WERI-Rb-1 (cell line): ENCODE data around the gene NANOS3.
A peak's percentile ranks its signal among the peaks of the same experiment; 100 is the strongest.

Experiments used
- DNase-seq: peaks from one replicate; pipeline ENCODE4 v3.0.0-alpha.2; 2020
- H3K27ac ChIP-seq: fragments of 250-450 bp; sonication (Bioruptor Pico); 2 replicates; pipeline ENCODE4 v1.5.1; 2020; ENCODE audit warnings: mild to moderate bottlenecking, moderate library complexity
- H3K27me3 ChIP-seq: fragments of 250-450 bp; sonication (Bioruptor Pico); 2 replicates; pipeline ENCODE4 v1.5.1; 2021; ENCODE audit warnings: mild to moderate bottlenecking, low read depth, moderate library complexity; ENCODE audit not compliant: insufficient read depth, severe bottlenecking
- H3K36me3 ChIP-seq: fragments of 250-450 bp; sonication (Bioruptor Pico); 2 replicates; pipeline ENCODE4 v1.5.1; 2020; ENCODE audit warnings: mild to moderate bottlenecking, moderate library complexity
- H3K4me3 ChIP-seq: 2 replicates; pipeline ENCODE4 v1.5.1; 2011; ENCODE audit warnings: low read depth, mild to moderate bottlenecking, control low read depth, low read length
- H3K9me3 ChIP-seq: fragments of 250-450 bp; sonication (Bioruptor Pico); 2 replicates; pipeline ENCODE4 v1.5.1; 2021; ENCODE audit warnings: mild to moderate bottlenecking, moderate library complexity; ENCODE audit not compliant: severe bottlenecking
- CTCF ChIP-seq: IDR thresholded peaks from 2 replicates; pipeline ENCODE4 v1.5.1; 2011; ENCODE audit warnings: low read depth, mild to moderate bottlenecking, control low read depth, inconsistent platforms, low read length

The NANOS3 gene

GRCh38 chr19:13906521-13906904 is 29.6 kb downstream of the NANOS3 start:
- no peaks in the 10 kb centered on the region for H3K27me3 ChIP-seq
- H3K9me3 ChIP-seq = peaks cover 5% of the 10 kb centered on the region
- TF ChIP-seq CTCF = no peak
- H3K4me3 ChIP-seq = peak overlapping the region; percentile 83
- H3K27ac ChIP-seq = peak overlapping the region; percentile 75
- peak; percentile 30 for DNase-seq
- H3K36me3 ChIP-seq = peaks cover 11% of the 10 kb centered on the region

DNA sequence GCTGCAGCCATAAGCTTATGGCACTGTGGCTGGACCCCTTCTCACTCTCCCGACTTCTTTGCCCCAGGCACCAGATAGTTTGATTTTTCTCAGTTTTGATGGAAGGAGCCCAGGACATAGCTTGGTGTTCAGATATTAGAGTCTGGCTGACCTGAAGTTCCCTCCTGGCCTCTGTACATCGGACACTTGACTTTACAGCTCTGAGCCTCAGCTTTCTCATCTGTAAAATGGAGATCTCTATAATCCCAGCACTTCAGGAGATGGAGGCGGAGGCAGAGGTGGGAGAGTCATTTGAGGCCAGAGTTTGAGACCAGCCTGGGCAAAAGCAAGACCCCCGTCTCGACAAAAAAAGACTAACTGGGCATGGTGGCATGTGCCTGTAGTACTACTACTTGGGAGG is 30.0 kb downstream of the NANOS3 start:
- peak overlapping the region; percentile 83 for H3K4me3 ChIP-seq
- peaks cover 11% of the 10 kb centered on the region for H3K36me3 ChIP-seq
- no peak for TF ChIP-seq CTCF
- no peak for DNase-seq
- H3K27ac ChIP-seq = no peak overlapping the region
- H3K27me3 ChIP-seq = no peaks in the 10 kb centered on the region
- peaks cover 5% of the 10 kb centered on the region for H3K9me3 ChIP-seq

- no peak for DNase-seq
- Histone ChIP-seq H3K27me3 (no peaks in the 10 kb centered on the region), H3K36me3 (peaks cover 29% of the 10 kb centered on the region), H3K9me3 (peaks cover 5% of the 10 kb centered on the region), H3K4me3 (no peak overlapping the region), H3K27ac (no peak overlapping the region)
- TF ChIP-seq CTCF = no peak
Measured at GRCh38 chr19:13908674-13909073, 31.7 kb downstream of the NANOS3 start.

DNA sequence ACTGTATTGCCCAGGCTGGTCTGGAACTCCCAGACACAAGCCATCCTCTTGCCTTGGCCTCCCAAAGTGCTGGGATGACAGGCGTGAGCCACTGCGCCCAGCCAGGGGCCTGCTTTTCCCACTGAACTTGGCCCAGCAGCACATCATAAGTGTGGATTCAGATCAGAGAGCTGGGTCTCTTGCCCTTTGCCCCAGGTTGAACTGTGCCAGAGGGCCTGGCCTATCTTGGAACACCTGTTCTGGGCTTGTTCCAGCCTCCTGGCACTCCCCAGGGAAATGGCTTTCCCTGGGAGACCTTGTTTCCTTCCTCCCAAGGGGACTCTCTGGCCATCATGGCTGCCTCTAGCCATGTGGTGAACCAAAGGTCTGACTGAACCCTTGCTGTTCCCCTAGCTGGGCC is 32.5 kb downstream of the NANOS3 start:
- Histone ChIP-seq H3K4me3 (no peak overlapping the region), H3K27ac (no peak overlapping the region), H3K27me3 (no peaks in the 10 kb centered on the region), H3K9me3 (peaks cover 5% of the 10 kb centered on the region), H3K36me3 (peaks cover 32% of the 10 kb centered on the region)
- no peak for TF ChIP-seq CTCF
- no peak for DNase-seq

DNA sequence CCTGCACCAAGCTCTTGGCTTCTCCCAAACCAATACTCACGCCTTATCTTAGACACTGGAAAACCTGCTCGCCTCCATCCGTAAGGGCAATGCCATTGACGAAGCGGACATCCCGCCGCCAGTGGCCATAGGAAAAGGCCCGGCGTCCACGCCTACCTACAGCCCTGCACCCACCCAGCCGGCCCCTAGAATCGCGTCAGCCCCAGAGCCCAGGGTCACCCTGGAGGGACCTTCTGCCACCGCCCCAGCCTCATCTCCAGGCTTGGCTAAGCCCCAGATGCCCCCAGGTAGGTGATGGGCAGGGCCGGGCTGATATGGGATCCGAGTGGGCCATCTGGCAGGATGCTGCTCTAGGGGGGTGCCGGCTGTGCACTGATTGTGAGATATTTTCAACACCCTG is 36.4 kb downstream of the NANOS3 start:
- no peaks in the 10 kb centered on the region for H3K9me3 ChIP-seq
- peaks cover 57% of the 10 kb centered on the region for H3K36me3 ChIP-seq
- no peak for DNase-seq
- no peak overlapping the region for H3K4me3 ChIP-seq
- H3K27ac ChIP-seq = no peak overlapping the region
- H3K27me3 ChIP-seq = no peaks in the 10 kb centered on the region
- TF ChIP-seq CTCF = no peak

GRCh38 chr19:13914777-13915176 is 37.8 kb downstream of the NANOS3 start:
- H3K27ac ChIP-seq = no peak overlapping the region
- H3K9me3 ChIP-seq = no peaks in the 10 kb centered on the region
- no peak for DNase-seq
- no peak overlapping the region for H3K4me3 ChIP-seq
- no peak for TF ChIP-seq CTCF
- peaks cover 65% of the 10 kb centered on the region for H3K36me3 ChIP-seq
- no peaks in the 10 kb centered on the region for H3K27me3 ChIP-seq
